Measurements from ENCODE around the gene STK11IP.
"Not testable (repeated sequence)": the region's sequence is repeated elsewhere in the genome, so short reads cannot be mapped to it uniquely, and the experiment has no call there.

Gene STK11IP

DNA sequence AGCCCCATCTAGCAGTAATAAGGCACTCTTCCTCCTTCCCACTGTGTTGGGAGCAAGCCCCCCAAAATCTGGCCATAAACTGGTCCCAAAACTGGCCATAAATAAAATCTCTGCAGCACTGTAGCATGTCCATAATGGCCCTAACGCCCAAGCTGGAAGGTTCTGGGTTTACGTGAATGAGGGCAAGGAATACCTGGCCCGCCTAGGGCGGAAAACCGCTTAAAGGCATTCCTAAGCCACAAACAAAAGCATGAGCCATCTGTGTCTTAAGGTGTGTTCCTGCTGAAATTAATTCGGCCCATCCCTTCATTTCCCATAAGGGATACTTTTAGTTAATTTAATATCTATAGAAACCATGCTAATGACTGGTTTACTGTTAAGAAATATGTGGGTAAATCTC lies 54.0 kb downstream of the STK11IP start:
- not testable (repeated sequence) for H3K9me3 ChIP-seq (ENCODE audit: control insufficient read depth in 1 of 2, low read length in 2 of 2); H3K27ac ChIP-seq (ENCODE audit: low read depth, low read length); H3K9ac ChIP-seq (ENCODE audit: low read depth in 1 of 2, low read length in 2 of 2); H3K4me3 ChIP-seq (ENCODE audit: low read depth in 1 of 2, low read length in 2 of 2); H3K4me1 ChIP-seq (ENCODE audit: control insufficient read depth in 1 of 2, insufficient read depth in 2 of 2, low read length in 2 of 2); H3K27me3 ChIP-seq (ENCODE audit: control insufficient read depth in 1 of 2, insufficient read depth in 2 of 2, low read length in 2 of 2); H3K36me3 ChIP-seq (ENCODE audit: control insufficient read depth in 1 of 2, insufficient read depth in 2 of 2, low read length in 2 of 2)

DNA sequence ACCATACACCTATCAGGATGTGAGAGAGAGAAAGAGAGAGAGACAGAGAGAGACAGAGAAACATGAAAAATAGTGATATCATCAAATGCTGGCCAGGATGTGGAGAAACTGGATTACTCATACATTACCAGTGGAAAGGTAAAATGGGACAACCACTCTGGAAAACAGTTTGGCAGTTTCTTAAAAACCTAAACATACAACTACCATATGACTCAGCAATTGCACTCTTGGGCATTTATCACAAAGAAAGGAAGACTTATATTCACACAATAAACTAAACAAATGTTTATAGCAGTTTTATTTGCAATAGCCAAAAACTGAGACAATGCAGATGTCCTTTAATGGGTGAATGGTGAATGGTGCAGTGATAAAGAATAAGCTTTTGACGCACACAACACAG lies 58.9 kb downstream of the STK11IP start:
- Histone ChIP-seq H3K4me1 (ENCODE audit: control insufficient read depth in 1 of 2, insufficient read depth in 2 of 2, low read length in 2 of 2) (no peaks in the 10 kb centered on the region), H3K9ac (ENCODE audit: low read depth in 1 of 2, low read length in 2 of 2) (no peak overlapping the region), H3K36me3 (ENCODE audit: control insufficient read depth in 1 of 2, insufficient read depth in 2 of 2, low read length in 2 of 2) (no peaks in the 10 kb centered on the region), H3K27me3 (ENCODE audit: control insufficient read depth in 1 of 2, insufficient read depth in 2 of 2, low read length in 2 of 2) (no peaks in the 10 kb centered on the region), H3K9me3 (ENCODE audit: control insufficient read depth in 1 of 2, low read length in 2 of 2) (peaks cover 0 to 7% of the 10 kb centered on the region in 2 donors), H3K27ac (ENCODE audit: low read depth, low read length) (no peak overlapping the region), H3K4me3 (ENCODE audit: low read depth in 1 of 2, low read length in 2 of 2) (no peak overlapping the region)

DNA sequence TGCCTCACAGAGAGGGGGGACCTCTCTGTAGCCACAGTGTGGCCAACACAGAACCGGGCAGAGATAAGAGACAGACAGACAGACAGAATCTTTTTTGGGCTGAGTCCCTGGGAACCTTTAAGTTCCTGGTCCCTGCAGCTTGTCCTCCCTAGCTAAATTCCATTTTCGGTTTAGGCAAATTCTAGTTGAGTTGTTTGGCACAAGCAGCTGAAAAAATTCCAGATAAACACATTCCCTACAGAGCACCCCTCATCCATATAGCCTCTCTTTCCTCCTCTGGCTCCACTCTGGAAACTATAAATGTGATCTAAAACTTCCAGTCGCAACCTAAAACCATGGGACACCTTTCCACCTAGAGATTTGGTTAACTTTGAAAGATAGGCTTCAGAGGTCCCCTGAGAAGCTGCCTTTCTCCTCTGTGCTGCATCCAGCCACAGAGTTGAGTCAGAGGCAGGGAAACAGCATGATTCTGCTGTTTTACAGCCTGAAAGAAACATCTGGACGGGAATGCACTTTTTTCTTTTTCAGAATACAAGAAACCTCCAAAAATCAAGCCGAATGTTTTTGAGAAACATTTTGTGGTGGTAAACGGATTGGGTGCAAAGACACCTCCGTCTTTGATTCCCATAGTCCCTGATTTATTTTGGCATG lies 60.7 kb downstream of the STK11IP start:
- Histone ChIP-seq H3K9me3 (ENCODE audit: control insufficient read depth in 1 of 2, low read length in 2 of 2) (peaks cover 0 to 7% of the 10 kb centered on the region in 2 donors), H3K4me1 (ENCODE audit: control insufficient read depth in 1 of 2, insufficient read depth in 2 of 2, low read length in 2 of 2) (no peaks in the 10 kb centered on the region), H3K27ac (ENCODE audit: low read depth, low read length) (no peak overlapping the region), H3K9ac (ENCODE audit: low read depth in 1 of 2, low read length in 2 of 2) (no peak overlapping the region), H3K27me3 (ENCODE audit: control insufficient read depth in 1 of 2, insufficient read depth in 2 of 2, low read length in 2 of 2) (no peaks in the 10 kb centered on the region), H3K36me3 (ENCODE audit: control insufficient read depth in 1 of 2, insufficient read depth in 2 of 2, low read length in 2 of 2) (no peaks in the 10 kb centered on the region), H3K4me3 (ENCODE audit: low read depth in 1 of 2, low read length in 2 of 2) (no peak overlapping the region)

DNA sequence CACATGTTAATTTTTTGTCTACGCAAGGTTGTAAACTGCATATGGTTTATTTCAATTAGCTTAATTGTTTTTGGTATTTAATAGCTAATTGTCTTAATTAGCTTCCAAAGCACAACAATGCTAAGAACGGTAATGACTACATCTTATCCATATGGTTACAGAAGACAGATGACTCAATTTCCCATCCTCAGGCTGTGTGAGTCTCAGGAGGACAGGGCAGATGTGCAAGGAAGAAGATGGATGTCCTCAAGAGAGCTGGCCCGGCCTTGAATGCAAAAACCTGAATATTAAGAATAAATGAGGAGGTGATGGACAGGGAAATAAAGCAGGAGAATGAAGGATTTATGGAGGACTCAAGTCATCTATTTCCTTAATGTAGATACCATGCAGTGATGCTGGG lies 61.2 kb downstream of the STK11IP start:
- H3K27ac ChIP-seq (ENCODE audit: low read depth, low read length): no peak overlapping the region
- no peak overlapping the region for H3K4me3 ChIP-seq (ENCODE audit: low read depth in 1 of 2, low read length in 2 of 2)
- no peak overlapping the region for H3K9ac ChIP-seq (ENCODE audit: low read depth in 1 of 2, low read length in 2 of 2)
- no peaks in the 10 kb centered on the region for H3K4me1 ChIP-seq (ENCODE audit: control insufficient read depth in 1 of 2, insufficient read depth in 2 of 2, low read length in 2 of 2)
- no peaks in the 10 kb centered on the region for H3K36me3 ChIP-seq (ENCODE audit: control insufficient read depth in 1 of 2, insufficient read depth in 2 of 2, low read length in 2 of 2)
- H3K27me3 ChIP-seq (ENCODE audit: control insufficient read depth in 1 of 2, insufficient read depth in 2 of 2, low read length in 2 of 2): no peaks in the 10 kb centered on the region
- peaks cover 0 to 7% of the 10 kb centered on the region in 2 donors for H3K9me3 ChIP-seq (ENCODE audit: control insufficient read depth in 1 of 2, low read length in 2 of 2)

DNA sequence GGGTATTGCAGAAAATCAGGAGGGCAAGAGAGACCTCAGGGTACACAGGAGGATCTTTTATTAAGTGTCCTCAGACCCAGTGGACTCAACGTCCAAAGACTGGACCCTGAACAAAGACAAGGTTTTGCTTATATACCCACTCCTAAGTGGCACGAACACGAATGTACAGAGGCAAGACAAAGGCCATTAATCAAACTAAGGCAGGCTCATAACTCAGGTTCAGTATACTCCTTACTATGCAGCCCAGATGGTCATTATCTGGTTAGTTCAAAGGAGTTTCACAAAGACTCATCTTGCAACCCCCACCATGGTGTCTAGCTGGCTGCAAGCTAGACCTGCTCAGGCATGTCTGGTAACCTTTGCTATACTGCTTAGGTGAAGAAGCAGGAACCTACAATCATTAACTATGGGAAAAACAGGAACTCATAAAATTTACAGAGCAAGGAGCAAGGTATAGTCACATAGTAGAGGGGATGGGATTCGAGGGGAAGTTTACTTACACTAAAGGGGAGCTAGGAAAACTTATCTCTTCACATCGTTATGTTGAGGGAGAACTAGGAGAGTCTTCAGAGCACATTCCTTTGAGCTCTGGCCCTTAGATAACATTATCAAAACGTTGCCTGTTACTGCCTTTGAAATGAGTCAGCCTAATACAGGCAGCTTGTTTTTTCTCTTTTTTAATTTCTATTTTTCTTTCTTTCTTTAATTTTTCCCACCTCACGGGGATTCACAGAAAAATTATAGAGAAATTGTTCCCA lies 63.7 kb downstream of the STK11IP start:
- no peaks in the 10 kb centered on the region for H3K4me1 ChIP-seq (ENCODE audit: control insufficient read depth in 1 of 2, insufficient read depth in 2 of 2, low read length in 2 of 2)
- H3K9me3 ChIP-seq (ENCODE audit: control insufficient read depth in 1 of 2, low read length in 2 of 2): peaks cover 0 to 7% of the 10 kb centered on the region in 2 donors
- no peak overlapping the region for H3K27ac ChIP-seq (ENCODE audit: low read depth, low read length)
- H3K9ac ChIP-seq (ENCODE audit: low read depth in 1 of 2, low read length in 2 of 2): no peak overlapping the region
- no peaks in the 10 kb centered on the region for H3K27me3 ChIP-seq (ENCODE audit: control insufficient read depth in 1 of 2, insufficient read depth in 2 of 2, low read length in 2 of 2)
- H3K36me3 ChIP-seq (ENCODE audit: control insufficient read depth in 1 of 2, insufficient read depth in 2 of 2, low read length in 2 of 2): no peaks in the 10 kb centered on the region
- no peak overlapping the region for H3K4me3 ChIP-seq (ENCODE audit: low read depth in 1 of 2, low read length in 2 of 2)

DNA sequence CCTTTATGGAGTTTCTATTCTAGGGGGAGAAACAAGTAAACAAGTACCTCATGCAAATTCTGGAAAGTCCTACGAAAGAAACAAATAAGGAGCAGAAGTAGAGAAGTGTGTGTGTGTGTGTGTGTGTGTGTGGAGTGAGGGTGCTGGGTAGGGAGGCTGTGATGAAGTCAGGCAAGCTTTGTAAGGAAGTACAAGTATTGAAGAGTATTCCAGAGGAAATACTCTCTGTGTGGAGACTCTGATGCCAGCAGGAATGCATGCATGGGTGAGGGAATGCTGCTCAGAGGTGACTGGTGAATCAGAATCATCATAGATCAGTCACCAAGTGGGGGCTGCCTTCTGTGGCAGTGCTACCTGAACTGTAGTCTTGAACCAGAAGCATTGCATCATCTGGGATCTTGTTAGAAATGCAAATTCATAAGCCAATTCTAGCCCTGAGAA lies 64.3 kb downstream of the STK11IP start:
- H3K9ac ChIP-seq (ENCODE audit: low read depth in 1 of 2, low read length in 2 of 2): no peak overlapping the region
- no peaks in the 10 kb centered on the region for H3K4me1 ChIP-seq (ENCODE audit: control insufficient read depth in 1 of 2, insufficient read depth in 2 of 2, low read length in 2 of 2)
- no peak overlapping the region for H3K4me3 ChIP-seq (ENCODE audit: low read depth in 1 of 2, low read length in 2 of 2)
- H3K27me3 ChIP-seq (ENCODE audit: control insufficient read depth in 1 of 2, insufficient read depth in 2 of 2, low read length in 2 of 2): no peaks in the 10 kb centered on the region
- peaks cover 0 to 7% of the 10 kb centered on the region in 2 donors for H3K9me3 ChIP-seq (ENCODE audit: control insufficient read depth in 1 of 2, low read length in 2 of 2)
- H3K36me3 ChIP-seq (ENCODE audit: control insufficient read depth in 1 of 2, insufficient read depth in 2 of 2, low read length in 2 of 2): no peaks in the 10 kb centered on the region
- no peak overlapping the region for H3K27ac ChIP-seq (ENCODE audit: low read depth, low read length)

DNA sequence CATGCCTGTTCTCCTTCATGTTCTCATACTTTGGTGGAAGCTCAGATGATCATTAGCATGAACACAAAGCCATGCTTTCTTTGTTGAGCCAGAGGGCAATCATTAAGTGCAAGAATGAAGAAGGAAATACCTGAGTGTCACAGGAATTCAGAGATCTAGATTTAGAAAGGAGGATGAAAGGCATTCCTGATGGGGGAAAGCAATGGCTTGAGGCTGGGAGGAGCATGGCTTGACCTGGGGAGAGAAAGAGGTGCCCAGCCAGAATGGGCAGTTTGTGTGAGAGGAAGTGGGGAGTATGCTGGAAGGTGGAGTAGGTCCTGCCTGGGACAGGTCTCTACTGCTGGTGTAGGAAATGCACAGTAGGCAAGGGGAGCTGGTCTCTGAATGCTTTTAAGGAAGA lies 64.9 kb downstream of the STK11IP start:
- Histone ChIP-seq H3K9me3 (ENCODE audit: control insufficient read depth in 1 of 2, low read length in 2 of 2) (peaks cover 0 to 7% of the 10 kb centered on the region in 2 donors), H3K9ac (ENCODE audit: low read depth in 1 of 2, low read length in 2 of 2) (no peak overlapping the region), H3K4me1 (ENCODE audit: control insufficient read depth in 1 of 2, insufficient read depth in 2 of 2, low read length in 2 of 2) (no peaks in the 10 kb centered on the region), H3K27me3 (ENCODE audit: control insufficient read depth in 1 of 2, insufficient read depth in 2 of 2, low read length in 2 of 2) (no peaks in the 10 kb centered on the region), H3K36me3 (ENCODE audit: control insufficient read depth in 1 of 2, insufficient read depth in 2 of 2, low read length in 2 of 2) (no peaks in the 10 kb centered on the region), H3K4me3 (ENCODE audit: low read depth in 1 of 2, low read length in 2 of 2) (no peak overlapping the region), H3K27ac (ENCODE audit: low read depth, low read length) (no peak overlapping the region)

DNA sequence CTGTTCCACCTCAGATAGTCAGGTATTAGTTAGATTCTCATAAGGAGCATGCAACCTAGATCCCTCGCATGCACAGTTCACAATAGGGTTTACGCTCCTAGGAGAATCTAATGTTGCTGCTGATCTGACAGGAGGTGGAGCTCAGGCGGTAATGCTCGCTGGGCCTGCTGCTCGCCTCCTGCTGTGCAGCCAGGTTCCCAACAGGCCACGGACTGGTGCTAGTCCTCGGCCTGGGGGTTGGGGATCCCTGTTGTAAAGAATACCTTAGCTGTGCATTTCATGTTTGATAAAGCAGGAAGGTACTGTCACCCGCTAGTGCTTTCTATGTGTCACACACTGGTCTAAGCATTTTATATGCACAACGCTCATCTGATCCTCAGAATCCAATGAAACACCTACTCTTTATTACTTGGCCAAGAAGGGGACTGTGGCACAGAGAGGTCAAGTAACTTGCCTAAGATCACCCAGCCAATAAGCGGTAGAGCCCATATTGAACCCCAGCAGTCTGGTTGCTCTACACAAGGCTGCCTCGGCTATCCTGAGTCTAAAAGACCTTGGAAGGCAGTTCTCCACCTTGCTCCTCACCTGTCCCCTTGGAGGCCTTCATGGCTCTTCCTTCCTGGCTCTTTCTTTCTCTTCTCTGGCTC lies 65.6 kb downstream of the STK11IP start:
- Histone ChIP-seq H3K4me3 (ENCODE audit: low read depth in 1 of 2, low read length in 2 of 2) (no peak overlapping the region), H3K27me3 (ENCODE audit: control insufficient read depth in 1 of 2, insufficient read depth in 2 of 2, low read length in 2 of 2) (no peaks in the 10 kb centered on the region), H3K9me3 (ENCODE audit: control insufficient read depth in 1 of 2, low read length in 2 of 2) (peaks cover 0 to 7% of the 10 kb centered on the region in 2 donors), H3K9ac (ENCODE audit: low read depth in 1 of 2, low read length in 2 of 2) (no peak overlapping the region), H3K27ac (ENCODE audit: low read depth, low read length) (no peak overlapping the region), H3K4me1 (ENCODE audit: control insufficient read depth in 1 of 2, insufficient read depth in 2 of 2, low read length in 2 of 2) (no peaks in the 10 kb centered on the region), H3K36me3 (ENCODE audit: control insufficient read depth in 1 of 2, insufficient read depth in 2 of 2, low read length in 2 of 2) (no peaks in the 10 kb centered on the region)

DNA sequence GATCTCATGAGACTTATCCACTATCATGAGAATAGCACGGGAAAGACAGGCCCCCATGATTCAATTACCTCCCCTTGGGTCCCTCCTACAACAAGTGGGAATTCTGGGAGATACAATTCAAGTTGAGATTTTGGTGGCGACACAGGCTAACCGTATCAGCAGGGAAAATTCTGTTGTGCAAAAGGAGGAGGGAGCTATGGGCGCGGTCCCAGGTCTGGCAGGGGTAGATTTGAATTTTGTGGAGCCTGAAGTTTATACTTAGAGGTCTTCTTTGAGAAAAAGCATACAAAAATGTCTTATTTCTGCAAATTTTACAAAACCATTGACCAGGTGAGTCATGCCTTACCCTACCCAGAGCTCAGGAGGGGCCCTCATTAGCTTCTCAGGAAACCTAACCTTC lies 66.4 kb downstream of the STK11IP start:
- no peaks in the 10 kb centered on the region for H3K27me3 ChIP-seq (ENCODE audit: control insufficient read depth in 1 of 2, insufficient read depth in 2 of 2, low read length in 2 of 2)
- H3K36me3 ChIP-seq (ENCODE audit: control insufficient read depth in 1 of 2, insufficient read depth in 2 of 2, low read length in 2 of 2): no peaks in the 10 kb centered on the region
- no peak overlapping the region for H3K4me3 ChIP-seq (ENCODE audit: low read depth in 1 of 2, low read length in 2 of 2)
- H3K4me1 ChIP-seq (ENCODE audit: control insufficient read depth in 1 of 2, insufficient read depth in 2 of 2, low read length in 2 of 2): no peaks in the 10 kb centered on the region
- H3K27ac ChIP-seq (ENCODE audit: low read depth, low read length): no peak overlapping the region
- H3K9me3 ChIP-seq (ENCODE audit: control insufficient read depth in 1 of 2, low read length in 2 of 2): peaks cover 0 to 7% of the 10 kb centered on the region in 2 donors
- H3K9ac ChIP-seq (ENCODE audit: low read depth in 1 of 2, low read length in 2 of 2): no peak overlapping the region

DNA sequence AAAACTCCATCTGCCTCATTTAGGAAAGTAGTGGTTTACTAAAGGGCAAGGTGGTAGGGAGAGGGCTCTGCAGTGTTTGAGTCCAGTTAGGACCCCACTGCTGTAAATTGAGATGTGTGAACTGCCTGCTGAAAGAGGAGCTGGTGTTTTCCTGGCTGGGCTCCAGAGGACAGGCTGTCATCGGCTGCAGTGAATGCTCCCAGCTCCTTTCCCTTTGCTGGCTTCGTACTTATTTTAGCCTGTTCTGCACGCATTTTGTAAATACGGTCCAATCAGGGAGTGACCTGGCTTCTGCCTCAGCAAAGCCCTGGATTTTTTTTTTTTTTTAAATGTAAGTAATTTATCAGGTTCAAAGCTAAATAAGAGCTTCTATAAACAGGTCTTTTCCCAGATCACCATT lies 67.3 kb downstream of the STK11IP start:
- H3K27me3 ChIP-seq (ENCODE audit: control insufficient read depth in 1 of 2, insufficient read depth in 2 of 2, low read length in 2 of 2): no peaks in the 10 kb centered on the region
- no peaks in the 10 kb centered on the region for H3K36me3 ChIP-seq (ENCODE audit: control insufficient read depth in 1 of 2, insufficient read depth in 2 of 2, low read length in 2 of 2)
- no peaks in the 10 kb centered on the region for H3K4me1 ChIP-seq (ENCODE audit: control insufficient read depth in 1 of 2, insufficient read depth in 2 of 2, low read length in 2 of 2)
- no peak overlapping the region for H3K27ac ChIP-seq (ENCODE audit: low read depth, low read length)
- H3K9me3 ChIP-seq (ENCODE audit: control insufficient read depth in 1 of 2, low read length in 2 of 2): peaks cover 0 to 7% of the 10 kb centered on the region in 2 donors
- H3K9ac ChIP-seq (ENCODE audit: low read depth in 1 of 2, low read length in 2 of 2): no peak overlapping the region
- no peak overlapping the region for H3K4me3 ChIP-seq (ENCODE audit: low read depth in 1 of 2, low read length in 2 of 2)
